Mucosa of gallbladder (tissue), 1 donor: ENCODE results near the gene MIOX. TPM values are rescaled to one million over a fixed set of nuclear protein-coding genes. Genes with fewer than 3 reads are reported as not detected.
A peak's percentile ranks its signal among the peaks of the same experiment; 100 is the strongest.

ENCODE experiments used
- DNase-seq: peaks from one replicate; pipeline ENCODE4 v3.0.0-alpha.2; 2020; ENCODE audit warnings: low spot score
- total RNA-seq: library from RNA; stranded (reverse); gene quantifications from one replicate; pipeline ENCODE4 v1.2.1, GENCODE V29; 2021
- donor health status: DM: no; HTN: no; CAD: no.

The MIOX gene
- total RNA-seq, 1 donor from 2014 or later: 1.6 TPM

DNA sequence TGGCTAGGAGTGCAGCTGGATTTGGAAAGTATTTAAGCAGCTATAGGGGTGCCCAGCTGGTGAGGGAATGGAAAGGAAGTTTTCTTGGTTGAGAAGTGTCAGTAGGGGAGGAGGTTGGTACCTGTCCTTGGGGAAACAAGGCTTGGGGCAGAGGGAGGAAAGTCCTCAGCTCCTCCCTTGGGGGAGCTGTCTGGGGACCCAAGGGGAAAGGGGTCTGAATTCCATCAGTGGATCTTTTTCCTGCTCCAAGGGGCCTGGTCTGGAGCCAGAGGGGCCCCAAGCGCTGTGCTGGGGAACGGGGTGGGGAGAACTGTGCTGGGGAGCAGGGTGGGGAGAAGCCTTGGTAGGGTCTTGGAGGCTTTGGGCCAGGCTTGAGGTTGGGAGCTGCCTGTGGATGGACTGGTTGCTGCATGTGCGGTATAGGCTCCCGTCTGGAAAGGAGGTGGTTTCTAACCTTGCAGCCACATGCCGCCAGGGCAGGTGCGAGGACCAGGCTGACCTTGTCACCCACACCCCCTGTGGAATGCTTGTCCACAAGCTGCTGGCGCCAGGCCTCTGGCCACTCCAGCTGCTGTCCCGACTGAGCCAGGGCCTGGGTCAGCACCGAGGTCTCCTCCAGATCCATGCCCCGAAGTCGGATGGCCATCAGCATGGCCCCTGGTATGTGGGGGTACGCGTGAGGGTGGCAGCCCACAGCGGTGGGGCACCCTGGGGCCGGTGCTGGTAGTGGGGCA is 42.2 kb downstream of the MIOX start:
- no peak for DNase-seq

DNA sequence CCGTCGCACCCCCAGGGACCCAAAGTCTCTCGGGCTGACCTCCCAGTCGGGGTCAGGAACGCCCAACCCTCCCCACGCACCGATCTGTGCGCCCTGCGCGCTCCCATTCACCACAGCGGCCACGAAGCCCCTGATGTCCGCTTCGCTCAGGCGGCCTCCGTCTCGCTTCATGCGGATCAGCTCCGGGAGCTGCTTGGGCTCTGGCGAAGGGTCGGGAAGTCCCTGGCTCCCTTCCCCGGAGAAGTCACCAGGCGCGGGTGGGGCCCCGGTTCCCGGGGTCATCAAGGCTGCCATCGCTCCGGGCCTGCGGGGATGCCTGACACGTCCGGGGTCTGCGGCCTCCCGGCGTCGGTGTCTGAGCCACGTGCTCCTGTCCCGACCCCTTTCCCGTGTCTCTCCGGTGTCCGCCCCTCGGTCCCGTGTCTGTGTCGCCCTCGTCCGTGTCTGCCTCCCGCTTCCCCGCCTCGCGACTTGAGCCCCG is 42.8 kb downstream of the MIOX start:
- no peak for DNase-seq

DNA sequence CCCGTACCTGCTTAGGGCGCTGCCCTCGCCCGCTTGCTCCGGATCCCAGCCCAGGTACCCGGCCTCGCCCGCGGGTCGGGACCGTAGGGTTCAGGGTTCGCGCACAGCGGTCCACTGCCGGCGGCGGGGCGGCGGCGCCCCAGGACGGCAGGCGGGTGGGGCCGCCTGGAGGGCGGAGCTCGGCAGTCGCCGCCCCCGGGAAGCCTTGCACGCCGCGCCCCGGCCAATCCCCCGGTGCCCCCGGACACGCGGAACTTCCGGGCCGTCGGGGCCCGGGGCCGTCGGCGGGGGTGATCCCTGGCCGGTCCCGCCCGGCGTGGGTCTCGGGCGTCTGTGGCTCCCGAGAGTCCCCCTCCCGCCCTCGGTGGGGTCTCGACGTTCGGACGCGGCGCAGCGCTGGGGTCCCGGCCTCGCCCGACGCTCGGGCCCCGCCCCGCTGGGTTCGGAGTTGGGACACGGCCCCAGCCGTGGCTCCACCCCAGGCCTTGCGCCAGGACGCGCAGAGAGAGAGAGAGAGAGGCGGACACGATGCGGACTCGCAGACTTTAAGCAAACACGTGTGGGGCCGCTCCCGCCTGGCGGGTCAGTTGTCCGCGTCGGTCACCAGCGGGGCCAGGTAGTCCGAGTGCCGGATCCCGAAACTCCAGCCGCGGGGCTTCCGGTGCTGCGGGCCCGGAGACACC is 43.4 kb downstream of the MIOX start, which contains the start of gene TYMP:
TYMP (minus strand) TSS at position 116 of the 683 bp plus-strand sequence. CDS start 303 bp downstream, outside the sequence.
- peak; percentile 78 for DNase-seq

DNA sequence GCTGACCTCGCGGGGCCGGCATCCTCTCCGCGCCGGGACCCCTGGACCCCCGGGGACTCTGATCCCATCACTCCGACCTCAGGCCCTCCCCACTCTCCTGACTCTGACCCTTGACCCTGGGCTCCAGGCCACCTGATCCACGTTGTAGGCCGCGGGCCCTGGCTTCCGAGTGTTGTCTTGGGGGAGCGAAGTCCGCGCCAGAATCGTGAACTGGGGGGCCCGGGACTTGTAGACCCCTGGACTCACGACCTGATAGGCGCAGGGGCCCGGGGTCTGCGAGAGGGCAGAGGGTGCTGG is 43.9 kb downstream of the MIOX start:
- peak; percentile 45 for DNase-seq

DNA sequence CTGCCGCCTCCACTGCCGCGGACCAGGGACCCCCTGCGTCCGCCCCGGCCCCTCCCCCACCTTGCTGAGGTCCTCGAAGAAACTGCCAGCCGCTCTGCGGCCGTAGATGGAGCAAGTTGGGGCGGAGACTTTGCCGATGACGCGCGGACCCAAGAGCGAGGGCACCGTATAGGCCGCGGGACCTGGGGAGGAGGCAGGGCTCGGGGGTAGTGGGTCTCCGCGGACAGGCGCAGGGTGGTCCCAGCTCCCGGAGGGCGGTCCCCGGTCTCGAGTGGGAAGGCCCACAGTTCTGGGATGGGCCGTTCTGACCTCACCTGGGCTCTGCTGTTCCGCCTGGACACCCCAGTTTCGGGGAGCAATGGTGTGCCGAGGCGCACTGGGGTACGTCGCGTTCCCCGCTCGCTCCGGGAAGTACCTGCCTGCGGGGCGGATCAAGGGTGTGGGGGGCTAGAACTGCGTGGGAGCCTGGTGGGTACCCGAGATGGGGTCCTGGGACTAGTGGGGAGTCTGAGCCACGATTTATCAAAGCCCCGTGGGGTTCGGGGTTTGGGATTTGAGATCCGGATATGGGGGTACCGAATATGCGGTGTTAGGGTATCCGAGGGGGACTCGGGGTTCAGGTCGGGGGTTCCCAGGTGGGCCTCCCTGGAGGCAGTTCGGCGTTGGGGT is 44.4 kb downstream of the MIOX start:
- DNase-seq: peak; percentile 87

DNA sequence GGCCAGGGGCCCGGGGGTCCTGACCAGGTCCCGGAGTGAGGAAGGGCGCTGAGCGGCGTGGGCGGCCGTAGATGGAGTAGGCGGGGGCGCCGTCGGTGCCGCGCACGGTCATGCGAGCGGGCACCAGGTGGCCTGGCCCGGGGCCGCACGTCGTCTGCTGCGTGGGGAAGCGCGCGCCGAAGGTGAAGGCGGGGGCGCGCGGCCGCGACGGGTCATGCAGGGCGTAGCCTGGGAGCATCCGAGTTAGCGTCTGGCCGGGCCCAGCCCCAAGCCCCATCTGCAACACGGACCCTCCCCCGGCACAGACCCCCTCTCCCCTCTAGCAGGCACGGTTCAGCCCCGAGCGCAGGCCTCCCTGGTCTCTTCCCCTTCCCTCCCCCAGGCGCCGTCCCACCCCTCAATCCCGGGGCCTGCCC is 44.9 kb downstream of the MIOX start:
- DNase-seq: peak; percentile 42

DNA sequence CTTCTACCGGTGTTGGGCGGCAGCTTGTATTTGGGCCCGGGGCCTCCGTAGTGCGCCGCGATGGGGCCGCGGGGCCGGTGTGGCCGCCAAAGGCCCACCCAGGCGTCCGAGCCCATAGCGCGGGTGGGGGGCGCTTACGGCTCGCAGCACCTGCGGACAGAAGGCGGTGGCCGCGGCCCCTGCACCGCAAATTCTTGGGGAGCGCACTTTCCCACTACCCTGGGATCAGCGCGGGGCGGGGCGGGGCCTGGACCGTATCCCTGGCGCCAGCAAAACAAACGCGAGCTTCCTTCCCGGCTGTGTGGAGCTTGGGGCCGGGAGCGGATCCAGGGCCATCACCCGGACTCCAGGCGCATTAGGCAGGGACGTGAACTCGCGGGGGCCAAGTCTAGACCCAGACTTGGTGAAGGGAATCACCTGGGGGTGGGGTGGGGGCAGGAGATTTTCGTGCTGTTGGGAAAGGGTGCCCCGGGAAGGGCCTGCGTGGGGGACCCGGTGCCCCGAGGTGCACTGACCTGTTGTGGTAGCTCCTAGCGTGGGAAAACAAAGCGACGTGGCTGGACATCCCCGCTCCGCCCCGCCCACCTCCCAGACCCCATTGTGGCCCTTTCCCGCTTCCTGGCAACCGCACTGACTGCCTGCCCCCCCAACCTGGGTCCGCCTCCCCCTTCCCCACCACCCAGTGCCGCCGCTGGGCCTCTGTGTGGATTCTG is 45.5 kb downstream of the MIOX start:
- DNase-seq: peak; percentile 77

DNA sequence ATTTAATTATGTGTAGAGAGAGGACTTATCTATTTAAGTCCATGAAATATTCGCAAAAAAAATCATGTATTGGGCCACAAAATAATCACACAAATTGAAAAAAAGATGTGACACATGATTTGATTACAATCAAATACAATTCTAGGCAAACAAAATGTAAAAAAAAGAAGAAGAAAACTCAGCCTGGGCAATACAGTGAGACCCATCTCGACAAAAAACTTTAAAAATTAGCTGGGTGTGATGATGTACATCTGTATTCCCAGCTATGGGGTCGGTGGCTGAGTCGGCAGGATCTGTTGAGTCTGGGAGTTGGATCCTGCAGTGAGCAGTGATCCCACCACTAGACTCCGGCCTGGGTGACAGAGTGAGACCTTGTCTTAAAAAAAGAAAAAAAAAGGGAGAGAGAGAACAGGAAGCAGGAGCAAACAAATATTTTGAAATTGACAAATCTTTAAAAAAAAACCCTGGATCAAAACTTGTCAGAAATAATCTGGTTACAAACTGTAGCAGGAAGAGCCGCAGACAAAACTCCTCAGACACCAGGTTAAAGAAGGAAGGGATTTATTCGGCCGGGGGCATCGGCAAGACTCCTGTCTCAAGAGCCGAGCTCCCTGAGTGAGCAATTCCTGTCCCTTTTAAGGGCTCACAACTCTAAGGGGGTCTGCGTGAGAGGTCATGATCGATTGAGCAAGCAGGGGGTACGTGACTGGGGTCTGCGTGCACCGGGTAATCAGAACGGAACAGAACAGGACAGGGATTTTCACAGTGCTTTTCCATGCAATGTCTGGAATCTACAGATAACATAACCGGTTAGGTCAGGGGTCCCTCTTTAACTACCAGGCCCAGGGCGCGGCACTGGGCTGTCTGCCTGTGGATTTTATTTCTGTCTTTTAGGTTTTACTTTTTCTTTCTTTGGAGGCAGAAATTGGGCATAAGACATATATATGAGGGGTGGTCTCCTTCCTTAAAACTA is 46.5 kb downstream of the MIOX start:
- no peak for DNase-seq

DNA sequence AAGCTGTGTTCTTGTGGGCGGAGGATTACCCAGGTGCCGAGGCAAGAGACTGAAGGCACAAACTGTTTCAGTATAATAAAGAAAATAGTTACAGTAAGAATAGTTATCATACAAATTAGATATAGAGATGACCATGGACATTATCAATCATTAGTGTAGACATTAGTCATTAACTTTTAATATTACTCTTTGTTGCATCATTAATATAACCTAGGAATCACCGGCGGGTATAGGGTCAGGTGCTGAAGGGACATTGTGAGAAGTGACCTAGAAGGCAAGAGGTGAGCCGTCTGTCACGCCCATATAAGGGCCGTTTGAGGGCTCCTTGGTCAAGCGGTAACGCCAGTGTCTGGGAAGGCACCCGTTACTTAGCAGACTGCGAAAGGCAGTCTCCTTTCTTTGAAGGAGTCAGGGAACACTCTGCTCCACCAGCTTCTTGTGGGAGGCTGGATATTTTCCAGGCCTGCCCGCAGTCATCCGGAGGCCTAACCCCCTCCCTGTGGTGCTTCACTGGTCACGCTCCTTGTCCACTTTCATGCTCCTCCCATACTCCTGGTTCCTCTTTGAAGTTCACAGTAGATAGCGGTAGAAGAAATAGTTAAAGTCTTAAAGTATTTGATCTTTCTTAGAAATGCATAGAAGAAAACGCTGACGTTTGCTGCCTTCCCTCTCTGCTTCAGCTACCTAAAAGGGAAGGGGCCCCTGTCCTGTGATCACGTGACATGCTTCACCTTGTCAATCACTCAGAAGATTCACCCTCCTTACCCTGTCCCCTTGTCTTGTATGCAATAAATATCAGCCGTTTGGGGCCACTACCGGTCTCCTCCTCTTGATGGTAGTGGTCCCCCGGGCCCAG is 47.4 kb downstream of the MIOX start:
- DNase-seq: peak; percentile 57

DNA sequence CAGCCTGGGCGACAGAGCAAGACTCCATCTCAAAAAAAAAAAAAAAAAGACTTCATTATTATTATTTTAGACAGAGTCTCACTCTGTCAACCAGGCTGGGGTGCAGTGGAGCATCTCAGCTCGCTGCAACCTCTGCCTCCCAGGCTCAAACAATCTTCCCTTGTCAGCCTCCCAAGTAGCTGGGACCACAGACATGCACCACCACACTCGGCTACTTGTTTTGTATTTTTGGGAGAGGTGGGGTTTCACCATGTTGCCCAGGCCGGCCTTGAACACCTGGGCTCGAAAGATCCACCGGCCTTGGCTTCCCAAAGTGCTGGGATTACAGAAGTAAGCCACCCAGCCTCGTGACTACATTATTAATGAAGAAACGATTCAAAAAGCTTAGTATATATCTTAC is 48.5 kb downstream of the MIOX start:
- no peak for DNase-seq

DNA sequence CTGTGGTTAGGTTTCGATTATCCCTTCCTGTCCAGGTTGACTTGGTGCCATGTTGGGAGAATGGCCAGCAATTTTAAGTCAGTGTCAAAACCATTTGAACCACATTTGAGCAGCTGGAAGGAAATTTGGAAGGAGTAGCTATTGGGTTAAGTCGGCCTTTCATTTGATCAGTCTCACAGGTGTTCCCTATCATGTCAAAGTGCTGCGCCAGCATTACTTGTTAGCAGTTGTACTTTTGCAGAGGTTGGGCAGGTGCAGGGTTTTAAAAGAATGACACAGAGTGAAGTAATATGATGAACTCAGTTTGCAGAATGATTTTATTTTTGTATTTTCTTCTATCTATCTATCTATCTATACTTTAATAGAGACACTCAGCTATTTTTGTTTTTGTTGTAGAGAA is 49.6 kb downstream of the MIOX start:
- no peak for DNase-seq

DNA sequence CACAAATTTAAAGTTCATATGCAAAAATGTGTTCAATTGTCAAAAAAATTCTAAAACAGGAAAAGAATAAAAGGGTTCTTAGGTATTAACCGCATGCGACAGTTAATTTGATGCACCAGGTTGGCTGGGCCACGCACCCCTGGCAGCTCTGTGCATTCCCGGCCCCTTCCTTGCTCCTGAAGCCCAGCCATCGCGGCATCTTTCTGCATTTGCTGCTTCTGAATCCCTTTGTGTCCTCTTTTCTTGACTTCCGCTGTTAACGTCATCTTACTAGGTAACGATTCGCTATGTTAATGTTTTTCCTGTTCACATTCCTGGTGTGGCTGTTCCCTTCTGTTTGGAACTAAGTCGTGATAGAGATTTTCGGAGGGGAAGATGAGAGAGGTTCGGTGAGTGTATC is 51.1 kb downstream of the MIOX start:
- no peak for DNase-seq

Other genes starting within 250 kb of the MIOX start
- 64.4 TPM for gene TUBGCP6, start 241.8 kb upstream of the MIOX start, total RNA-seq
- gene HDAC10, start 235.6 kb upstream of the MIOX start, total RNA-seq: 100 TPM
- gene MAPK12, start 225.2 kb upstream of the MIOX start, total RNA-seq: 23.2 TPM
- 16.7 TPM for gene MAPK11, start 216.5 kb upstream of the MIOX start, total RNA-seq
- gene PLXNB2, start 179.2 kb upstream of the MIOX start, total RNA-seq: 1,246 TPM
- 24.9 TPM for gene DENND6B, start 159.8 kb upstream of the MIOX start, total RNA-seq
- 75.5 TPM for gene PPP6R2, start 143.5 kb upstream of the MIOX start, total RNA-seq
- 95.8 TPM for gene SBF1, start 11.8 kb upstream of the MIOX start, total RNA-seq
- gene ADM2, start 5.3 kb upstream of the MIOX start, total RNA-seq: 5.1 TPM
- 89.1 TPM for gene LMF2, start 20.8 kb downstream of the MIOX start, total RNA-seq
- 35.2 TPM for gene NCAPH2, start 21.4 kb downstream of the MIOX start, total RNA-seq
- 1.3 TPM for gene SCO2, start 38.7 kb downstream of the MIOX start, total RNA-seq
- 34.8 TPM for gene TYMP, start 43.2 kb downstream of the MIOX start, total RNA-seq
- 0.17 TPM for gene KLHDC7B, start 59.0 kb downstream of the MIOX start, total RNA-seq
- not detected for gene SYCE3, start 76.1 kb downstream of the MIOX start, total RNA-seq
- 32.4 TPM for gene CPT1B, start 91.6 kb downstream of the MIOX start, total RNA-seq
- 106 TPM for gene CHKB, start 96.0 kb downstream of the MIOX start, total RNA-seq
- 0.89 TPM for gene MAPK8IP2, start 113.9 kb downstream of the MIOX start, total RNA-seq
- gene ARSA, start 141.3 kb downstream of the MIOX start, total RNA-seq: 113 TPM
- gene SHANK3, start 186.0 kb downstream of the MIOX start, total RNA-seq: 21.8 TPM